Neural progenitor cell (in vitro differentiated cells): ENCODE data around the gene BACE2. TPM values are rescaled to one million over a fixed set of nuclear protein-coding genes. Genes with fewer than 3 reads are reported as not detected.

Experiments used
- DNase-seq: peaks from one replicate; pipeline ENCODE4 v3.0.0-alpha.2; 2016; ENCODE audit warnings: low spot score
- H2AFZ ChIP-seq: fragments of 200-600 bp; sonication (generic); replicated peaks from 2 replicates; pipeline ENCODE4 v1.6.1; 2016; ENCODE audit warnings: antibody characterized with exemption
- H3F3A ChIP-seq: fragments of 200-600 bp; sonication (generic); 2 replicates; pipeline ENCODE4 v1.6.1; 2016; ENCODE audit warnings: antibody characterized with exemption, low read depth
- H3K27ac ChIP-seq: fragments of 200-600 bp; sonication (generic); 2 replicates; pipeline ENCODE4 v1.5.1; 2016; ENCODE audit warnings: mild to moderate bottlenecking
- H3K27me3 ChIP-seq: fragments of 200-600 bp; sonication (generic); 2 replicates; pipeline ENCODE4 v1.6.1; 2016; ENCODE audit warnings: mild to moderate bottlenecking, moderate library complexity
- H3K36me3 ChIP-seq: fragments of 200-600 bp; sonication (generic); 2 replicates; pipeline ENCODE4 v1.5.1; 2016
- H3K4me1 ChIP-seq: fragments of 200-600 bp; sonication (generic); 2 replicates; pipeline ENCODE4 v1.6.1; 2016; ENCODE audit warnings: mixed run types
- H3K4me2 ChIP-seq: fragments of 200-600 bp; sonication (generic); 2 replicates; pipeline ENCODE4 v1.6.1; 2016
- H3K4me3 ChIP-seq: fragments of 200-600 bp; sonication (generic); 2 replicates; pipeline ENCODE4 v1.5.1; 2016
- H3K79me2 ChIP-seq: fragments of 200-600 bp; sonication (generic); 2 replicates; pipeline ENCODE4 v1.6.1; 2016; ENCODE audit warnings: low read depth
- H3K9ac ChIP-seq: fragments of 200-600 bp; sonication (generic); 2 replicates; pipeline ENCODE4 v1.6.1; 2016
- H3K9me3 ChIP-seq: fragments of 200-600 bp; sonication (generic); 2 replicates; pipeline ENCODE4 v1.5.1; 2016; ENCODE audit warnings: low read depth
- H4K20me1 ChIP-seq: fragments of 200-600 bp; sonication (generic); 2 replicates; pipeline ENCODE4 v1.6.1; 2016; ENCODE audit warnings: low read depth
- H3K27ac Mint-ChIP-seq: 3 replicates; pipeline ENCODE4 v1.8.0; 2021; ENCODE audit warnings: mixed read lengths
- H3K27me3 Mint-ChIP-seq: 2 replicates; pipeline ENCODE4 v1.8.0; 2022; ENCODE audit warnings: low read depth, mild to moderate bottlenecking, inconsistent platforms, moderate library complexity, mixed read lengths; ENCODE audit not compliant: insufficient read depth
- H3K36me3 Mint-ChIP-seq: 3 replicates; pipeline ENCODE4 v1.8.0; 2021; ENCODE audit warnings: mixed read lengths
- H3K4me1 Mint-ChIP-seq: 3 replicates; pipeline ENCODE4 v1.8.0; 2021; ENCODE audit warnings: mixed read lengths
- H3K4me3 Mint-ChIP-seq: 3 replicates; pipeline ENCODE4 v1.8.0; 2021; ENCODE audit warnings: mild to moderate bottlenecking, moderate library complexity, mixed read lengths
- H3K9me3 Mint-ChIP-seq: 3 replicates; pipeline ENCODE4 v1.8.0; 2020; ENCODE audit warnings: mixed read lengths
- CTCF ChIP-seq: fragments of 200-600 bp; sonication (generic); IDR thresholded peaks from 2 replicates; pipeline ENCODE4 v1.5.1; 2017; ENCODE audit warnings: antibody characterized with exemption, mild to moderate bottlenecking
- EZH2 ChIP-seq: fragments of 200-600 bp; sonication (generic); IDR thresholded peaks from 2 replicates; pipeline ENCODE4 v1.6.1; 2017; ENCODE audit warnings: antibody characterized with exemption, mild to moderate bottlenecking, moderate library complexity
- EZH2phosphoT487 ChIP-seq: fragments of 200-600 bp; sonication (generic); IDR thresholded peaks from 2 replicates; pipeline ENCODE4 v1.6.1; 2017; ENCODE audit warnings: antibody characterized with exemption
- total RNA-seq: library from RNA; depleted of rRNA; stranded (reverse); fragments of >200 nt; gene quantifications from 2 replicates; pipeline ENCODE4 v1.2.3, GENCODE V29; 2015; ENCODE audit warnings: low replicate concordance

The BACE2 gene
- total RNA-seq, 1 donor from 2014 or later = 0.15 TPM

DNA sequence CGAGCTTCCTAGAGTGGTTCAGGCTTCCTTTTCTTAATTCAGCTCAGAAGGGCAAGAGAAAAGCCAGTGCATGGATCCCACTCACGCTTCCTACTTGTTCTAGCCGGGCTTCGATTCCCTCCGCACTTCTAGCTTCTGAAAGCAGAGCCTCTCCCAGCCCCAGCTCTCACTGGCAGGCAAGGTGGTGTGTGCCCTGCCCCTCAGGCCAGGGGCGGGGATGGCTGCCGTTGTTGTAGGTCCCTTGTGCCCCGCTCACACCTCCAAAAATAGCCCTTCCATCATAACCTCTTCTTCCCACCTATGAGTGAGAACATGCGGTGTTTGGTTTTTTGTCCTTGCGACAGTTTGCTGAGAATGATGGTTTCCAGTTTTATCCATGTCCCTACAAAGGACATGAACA lies 31.6 kb downstream of the BACE2 start:
- H3K9ac ChIP-seq = no peak overlapping the region
- H3K36me3 ChIP-seq = no peaks in the 10 kb centered on the region
- no peak overlapping the region for H2AFZ ChIP-seq
- Mint-ChIP-seq H3K4me3 (no peak overlapping the region), H3K27me3 (peaks cover 4% of the 10 kb centered on the region), H3K9me3 (no peaks in the 10 kb centered on the region), H3K4me1 (peaks cover 6% of the 10 kb centered on the region), H3K36me3 (no peaks in the 10 kb centered on the region), H3K27ac (no peak overlapping the region)
- no peaks in the 10 kb centered on the region for H4K20me1 ChIP-seq
- no peaks in the 10 kb centered on the region for H3K79me2 ChIP-seq
- no peak for DNase-seq
- H3K4me3 ChIP-seq = no peak overlapping the region
- no peak overlapping the region for H3K4me2 ChIP-seq
- TF ChIP-seq EZH2 (no peak), EZH2phosphoT487 (no peak), CTCF (no peak)
- H3K27me3 ChIP-seq = no peaks in the 10 kb centered on the region
- no peak overlapping the region for H3K27ac ChIP-seq
- H3K4me1 ChIP-seq = no peaks in the 10 kb centered on the region
- no peaks in the 10 kb centered on the region for H3F3A ChIP-seq
- no peaks in the 10 kb centered on the region for H3K9me3 ChIP-seq

GRCh38 chr21:41201385-41201784 lies 33.4 kb downstream of the BACE2 start:
- Histone ChIP-seq H3F3A (no peaks in the 10 kb centered on the region), H3K4me1 (no peaks in the 10 kb centered on the region), H3K4me2 (no peak overlapping the region), H3K27ac (no peak overlapping the region), H2AFZ (no peak overlapping the region), H3K27me3 (no peaks in the 10 kb centered on the region), H3K9ac (no peak overlapping the region), H4K20me1 (no peaks in the 10 kb centered on the region), H3K9me3 (no peaks in the 10 kb centered on the region), H3K4me3 (no peak overlapping the region), H3K79me2 (no peaks in the 10 kb centered on the region), H3K36me3 (no peaks in the 10 kb centered on the region)
- Mint-ChIP-seq H3K27ac (no peak overlapping the region), H3K4me3 (no peak overlapping the region), H3K4me1 (peaks cover 6% of the 10 kb centered on the region), H3K36me3 (no peaks in the 10 kb centered on the region), H3K9me3 (no peaks in the 10 kb centered on the region), H3K27me3 (peaks cover 2% of the 10 kb centered on the region)
- DNase-seq = no peak
- TF ChIP-seq EZH2 (no peak), EZH2phosphoT487 (no peak), CTCF (no peak)

- H3K27me3 ChIP-seq = no peaks in the 10 kb centered on the region
- no peak overlapping the region for H3K4me2 ChIP-seq
- H3K4me3 ChIP-seq = no peak overlapping the region
- no peaks in the 10 kb centered on the region for H3K36me3 ChIP-seq
- H3F3A ChIP-seq = no peaks in the 10 kb centered on the region
- Mint-ChIP-seq H3K36me3 (no peaks in the 10 kb centered on the region), H3K4me3 (no peak overlapping the region), H3K27me3 (peaks cover 2% of the 10 kb centered on the region), H3K4me1 (no peaks in the 10 kb centered on the region), H3K9me3 (no peaks in the 10 kb centered on the region), H3K27ac (no peak overlapping the region)
- TF ChIP-seq EZH2 (no peak), EZH2phosphoT487 (no peak), CTCF (no peak)
- no peak overlapping the region for H3K9ac ChIP-seq
- H3K9me3 ChIP-seq = no peaks in the 10 kb centered on the region
- DNase-seq = no peak
- no peaks in the 10 kb centered on the region for H3K79me2 ChIP-seq
- H2AFZ ChIP-seq = no peak overlapping the region
- H3K27ac ChIP-seq = no peak overlapping the region
- no peaks in the 10 kb centered on the region for H4K20me1 ChIP-seq
- no peaks in the 10 kb centered on the region for H3K4me1 ChIP-seq
These were observed 36.8 kb downstream of the BACE2 start for GRCh38 chr21:41204736-41205135.
